ENCODE results near the gene TMEM107.
"Not testable (repeated sequence)": the region's sequence is repeated elsewhere in the genome, so short reads cannot be mapped to it uniquely, and the experiment has no call there.

TMEM107 gene

GRCh38 chr17:8220783-8221662, 44.8 kb upstream of the TMEM107 start:
- H3K27me3 ChIP-seq (replicated peaks; ENCODE audit: insufficient read depth, low read length) = no peaks in the 10 kb centered on the region
- peak overlapping the region; percentile 72 for H3K4me3 ChIP-seq (ENCODE audit: low read length)
- DNase-seq = peak; percentile 76
- H3K4me1 ChIP-seq (ENCODE audit: low read length) = peaks cover 5% of the 10 kb centered on the region; the same call in 1 of the 2 replicates
- H4K20me1 ChIP-seq (ENCODE audit: insufficient read depth, low read length) = no peaks in the 10 kb centered on the region
- no peaks in the 10 kb centered on the region for H3K36me3 ChIP-seq (replicated peaks; ENCODE audit: insufficient read depth, low read length)
- no peaks in the 10 kb centered on the region for H3K9me3 ChIP-seq (replicated peaks; ENCODE audit: insufficient read depth, low read length)
- H2AFZ ChIP-seq (ENCODE audit: low read length) = peak overlapping the region; percentile 90
- H3K9ac ChIP-seq (ENCODE audit: low read length) = peak overlapping the region; percentile 75
- TF ChIP-seq CTCF (IDR thresholded peaks at IDR 0.05; ENCODE audit: low read length) (no peak), EZH2phosphoT487 (IDR thresholded peaks at IDR 0.05; ENCODE audit: low read length) (no peak), EZH2 (optimal IDR thresholded peaks at IDR 0.05; ENCODE audit: low read depth, low read length) (no peak)
- H3K9me2 ChIP-seq (replicated peaks; ENCODE audit: insufficient read depth, low read length) = no peaks in the 10 kb centered on the region
- peaks cover 43% of the 10 kb centered on the region for H3F3A ChIP-seq (ENCODE audit: insufficient read depth, low read length)
- H3K4me2 ChIP-seq (ENCODE audit: low read depth, low read length) = peak overlapping the region; percentile 76
- H3K27ac ChIP-seq (ENCODE audit: low read length) = peak overlapping the region; percentile 95
- no peaks in the 10 kb centered on the region for H3K79me2 ChIP-seq (ENCODE audit: low read length)

- not testable (repeated sequence) for H2AFZ ChIP-seq (ENCODE audit: low read length); DNase-seq
These were observed 37.8 kb upstream of the TMEM107 start for GRCh38 chr17:8214000-8214399.

GRCh38 chr17:8212312-8213180, 36.4 kb upstream of the TMEM107 start:
- DNase-seq = no peak
- Histone ChIP-seq H3K36me3 (replicated peaks; ENCODE audit: insufficient read depth, low read length) (peaks cover 2% of the 10 kb centered on the region), H4K20me1 (ENCODE audit: insufficient read depth, low read length) (no peaks in the 10 kb centered on the region), H2AFZ (ENCODE audit: low read length) (no peak overlapping the region), H3K9ac (ENCODE audit: low read length) (no peak overlapping the region), H3K27me3 (replicated peaks; ENCODE audit: insufficient read depth, low read length) (no peaks in the 10 kb centered on the region), H3F3A (ENCODE audit: insufficient read depth, low read length) (peaks cover 19% of the 10 kb centered on the region), H3K4me3 (ENCODE audit: low read length) (no peak overlapping the region), H3K4me1 (ENCODE audit: low read length) (peaks cover 6% of the 10 kb centered on the region), H3K9me3 (replicated peaks; ENCODE audit: insufficient read depth, low read length) (no peaks in the 10 kb centered on the region), H3K79me2 (ENCODE audit: low read length) (peaks cover 25% of the 10 kb centered on the region), H3K4me2 (ENCODE audit: low read depth, low read length) (no peak overlapping the region), H3K27ac (ENCODE audit: low read length) (no peak overlapping the region), H3K9me2 (replicated peaks; ENCODE audit: insufficient read depth, low read length) (no peaks in the 10 kb centered on the region)
- TF ChIP-seq CTCF (IDR thresholded peaks at IDR 0.05; ENCODE audit: low read length) = no peak
- TF ChIP-seq EZH2phosphoT487 (IDR thresholded peaks at IDR 0.05; ENCODE audit: low read length) = no peak
- no peak for TF ChIP-seq EZH2 (optimal IDR thresholded peaks at IDR 0.05; ENCODE audit: low read depth, low read length)

More at GRCh38 chr17:8214000-8214399, 37.8 kb upstream of the TMEM107 start:
- H3F3A ChIP-seq (ENCODE audit: insufficient read depth, low read length) = peaks cover 18% of the 10 kb centered on the region
- not testable (repeated sequence) for H3K4me2 ChIP-seq (ENCODE audit: low read depth, low read length); H4K20me1 ChIP-seq (ENCODE audit: insufficient read depth, low read length); H3K27me3 ChIP-seq (replicated peaks; ENCODE audit: insufficient read depth, low read length); H3K9ac ChIP-seq (ENCODE audit: low read length); H3K27ac ChIP-seq (ENCODE audit: low read length); H3K9me2 ChIP-seq (replicated peaks; ENCODE audit: insufficient read depth, low read length); H3K36me3 ChIP-seq (replicated peaks; ENCODE audit: insufficient read depth, low read length); H3K9me3 ChIP-seq (replicated peaks; ENCODE audit: insufficient read depth, low read length); H3K4me1 ChIP-seq (ENCODE audit: low read length); H3K4me3 ChIP-seq (ENCODE audit: low read length)
- peaks cover 14% of the 10 kb centered on the region for H3K79me2 ChIP-seq (ENCODE audit: low read length)

Measured in MM.1S (cell line).